GM19328 (cell line): ENCODE measurements around the gene EID3.
"Not testable (repeated sequence)": the region's sequence is repeated elsewhere in the genome, so short reads cannot be mapped to it uniquely, and the experiment has no call there.

Experiments used
- ATAC-seq: cut with Tn5 transposase; IDR thresholded peaks from one replicate; pipeline ENCODE4 v1.9.1; 2021; ENCODE audit warnings: mild to moderate bottlenecking, moderate library complexity; ENCODE audit not compliant: unreplicated experiment

EID3 gene

GRCh38 chr12:104310751-104311633 lies 7.5 kb downstream of the EID3 start:
- ATAC-seq: no peak

DNA sequence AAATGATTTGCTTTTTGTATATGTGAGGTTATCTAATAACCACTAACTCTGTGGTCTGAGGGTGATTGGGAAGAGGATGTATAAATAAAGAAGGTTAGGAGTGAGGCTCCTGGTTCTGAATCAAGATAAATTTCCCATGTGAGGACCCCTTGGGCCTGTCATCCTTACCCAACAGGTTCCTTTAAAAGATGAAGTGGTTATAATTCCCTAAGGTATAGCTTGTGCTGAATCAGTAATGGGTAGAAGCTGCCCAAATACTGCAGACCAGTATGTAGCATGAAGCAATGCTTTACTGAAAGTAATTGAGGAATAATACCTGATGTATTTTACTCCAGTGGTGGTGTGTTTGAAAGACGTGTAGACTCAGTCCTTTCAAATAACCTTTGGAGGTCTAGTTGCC lies 8.7 kb downstream of the EID3 start:
- no peak for ATAC-seq

- ATAC-seq: no peak
These were observed 9.1 kb downstream of the EID3 start for GRCh38 chr12:104312654-104313053.

- no peak for ATAC-seq
These were observed 10.2 kb downstream of the EID3 start for GRCh38 chr12:104313568-104314241.

- no peak for ATAC-seq
These were observed 10.7 kb downstream of the EID3 start for GRCh38 chr12:104314242-104314614.

- ATAC-seq: no peak
These were observed 12.0 kb downstream of the EID3 start for GRCh38 chr12:104315326-104316224.

DNA sequence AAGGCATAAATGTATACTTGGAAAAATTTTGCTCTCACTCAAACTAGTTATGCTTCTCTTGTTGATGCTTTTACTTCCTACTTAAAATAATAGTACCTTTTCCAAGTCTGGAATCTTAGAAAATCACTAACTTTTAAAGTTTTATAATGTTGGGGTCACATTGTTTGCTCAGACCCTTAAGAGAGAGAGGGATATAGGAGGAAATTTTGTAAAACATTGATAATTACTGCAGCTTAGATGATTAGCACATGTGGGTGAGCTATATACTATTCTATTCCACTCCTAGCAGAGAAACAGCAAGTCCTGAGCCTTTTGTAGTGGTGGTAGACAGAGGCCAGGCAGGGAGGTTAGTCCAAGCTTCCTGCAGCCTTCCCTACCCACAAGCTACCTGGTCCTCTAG lies 13.4 kb downstream of the EID3 start:
- no peak for ATAC-seq

DNA sequence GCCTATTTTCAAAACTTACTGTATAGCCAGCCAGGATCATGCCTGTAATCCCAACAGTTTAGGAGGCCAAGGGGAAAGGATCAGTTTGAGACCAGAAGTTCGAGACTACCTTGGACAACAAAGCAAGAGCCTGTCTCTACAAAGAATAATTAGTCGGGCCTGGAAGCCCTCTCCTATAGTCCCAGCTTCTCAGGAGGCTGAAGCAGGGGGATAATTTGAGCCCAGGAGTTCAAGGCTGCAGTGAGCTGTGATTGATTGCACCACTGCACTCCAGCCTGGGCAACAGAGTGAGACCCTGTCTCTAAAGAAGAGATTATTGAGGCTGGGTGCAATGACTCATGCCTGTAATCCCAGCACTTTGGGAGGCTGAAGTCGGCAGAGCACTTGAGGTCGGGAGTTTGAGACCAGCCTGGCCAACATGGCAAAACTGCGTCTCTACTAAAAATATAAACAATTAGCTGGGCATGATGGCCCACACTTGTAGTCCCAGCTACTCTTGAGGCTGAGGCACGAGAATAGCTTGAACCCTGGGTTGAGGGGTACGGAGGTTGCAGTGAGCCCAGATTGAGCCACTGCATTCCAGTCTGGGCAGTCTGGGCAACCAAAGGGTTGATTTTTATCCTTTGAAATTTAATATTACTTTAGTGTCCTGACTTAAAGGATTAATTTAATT lies 14.1 kb downstream of the EID3 start:
- no peak for ATAC-seq

DNA sequence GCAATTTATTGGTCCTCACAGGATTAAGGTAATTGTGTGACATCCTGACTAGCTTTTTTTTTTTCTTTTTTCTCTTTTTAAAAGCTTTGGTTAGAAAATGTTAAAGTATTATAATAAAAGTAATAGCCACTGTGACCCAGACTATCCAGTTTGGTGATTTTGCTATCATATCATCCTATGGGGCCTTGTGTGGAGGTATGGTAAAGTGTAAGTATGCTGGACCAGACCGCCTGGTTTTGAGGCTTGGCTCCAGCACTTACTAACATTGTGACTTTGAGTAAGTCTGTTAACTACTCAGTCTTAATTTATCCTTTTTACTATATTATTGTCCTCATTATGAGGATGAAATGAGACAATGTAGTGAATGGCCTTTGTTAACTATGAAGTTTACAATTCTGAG lies 15.5 kb downstream of the EID3 start:
- ATAC-seq: no peak

DNA sequence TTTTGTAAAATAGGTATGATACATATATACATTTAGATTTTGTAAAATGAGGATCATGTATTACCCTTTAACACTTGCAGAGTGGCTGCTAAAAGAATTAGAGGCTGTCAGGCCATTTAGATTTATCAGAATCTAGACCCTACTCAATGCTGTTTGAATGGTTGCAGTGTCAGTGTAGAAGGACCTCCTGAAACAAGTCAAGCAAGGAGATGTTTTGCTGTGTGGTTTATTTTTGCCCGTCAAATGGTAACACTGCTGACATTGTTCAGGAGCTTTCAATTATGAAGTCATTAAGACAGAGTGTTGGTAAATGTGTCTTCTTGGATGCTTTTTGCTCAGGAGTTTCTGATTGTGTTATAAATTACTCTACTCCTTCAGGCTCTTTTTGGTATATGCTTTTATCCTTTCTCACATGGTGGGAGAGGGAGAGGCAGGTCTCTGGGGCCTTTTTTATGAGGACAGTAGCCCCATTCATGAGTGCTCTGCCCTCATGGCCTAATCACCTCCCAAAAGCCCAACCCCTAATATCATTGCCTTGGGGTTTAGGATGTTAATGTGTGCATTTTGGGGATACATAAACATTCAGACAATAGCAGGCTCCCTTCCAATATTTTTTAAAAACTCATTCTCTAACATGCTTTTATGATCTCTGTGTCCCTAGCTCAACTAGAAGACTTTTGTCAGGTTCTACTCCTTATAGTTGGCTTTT lies 16.5 kb downstream of the EID3 start:
- ATAC-seq: no peak

GRCh38 chr12:104320627-104321024 lies 17.1 kb downstream of the EID3 start:
- ATAC-seq: no peak

DNA sequence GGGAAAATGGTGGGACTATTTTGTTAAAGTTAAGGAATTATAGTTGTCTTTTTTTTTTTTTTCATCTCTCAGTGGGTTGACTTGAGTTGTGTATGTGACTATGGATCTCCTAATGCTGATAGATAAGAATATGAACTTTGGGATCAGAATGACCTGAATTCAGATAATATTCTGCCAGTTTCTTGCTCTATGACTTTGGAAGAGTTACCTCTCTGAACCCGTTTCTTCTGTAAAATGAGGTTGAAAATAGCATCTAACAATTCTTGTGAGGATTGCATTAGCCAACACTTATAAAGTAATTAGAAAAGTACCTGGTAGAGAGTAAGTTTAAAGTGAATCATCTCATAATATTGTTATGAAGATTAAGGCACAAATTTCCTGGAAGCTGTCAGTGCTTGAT lies 18.4 kb downstream of the EID3 start:
- ATAC-seq: no peak

GRCh38 chr12:104322533-104322932 lies 19.0 kb downstream of the EID3 start:
- ATAC-seq: not testable (repeated sequence)

DNA sequence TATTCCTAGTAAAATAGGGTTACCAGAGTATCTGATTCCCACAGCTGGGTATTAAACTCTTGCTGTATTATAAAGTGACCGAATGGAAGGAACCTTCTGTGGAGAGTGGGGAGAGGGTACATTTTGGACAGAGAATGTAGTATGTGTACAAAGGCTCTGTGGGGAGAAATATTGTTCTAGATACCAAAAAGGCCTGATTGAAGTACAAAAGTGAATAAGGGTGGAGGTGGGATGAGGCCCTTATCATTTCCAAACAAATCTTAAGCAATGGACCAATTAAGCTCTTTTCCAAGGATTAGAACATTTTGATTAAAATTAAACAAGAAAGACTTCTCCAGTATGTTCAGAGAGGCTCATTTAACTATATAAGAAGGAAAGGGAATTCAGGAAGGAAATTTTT lies 20.4 kb downstream of the EID3 start:
- no peak for ATAC-seq

- not testable (repeated sequence) for ATAC-seq
These were observed 24.7 kb downstream of the EID3 start for GRCh38 chr12:104328278-104328677.

DNA sequence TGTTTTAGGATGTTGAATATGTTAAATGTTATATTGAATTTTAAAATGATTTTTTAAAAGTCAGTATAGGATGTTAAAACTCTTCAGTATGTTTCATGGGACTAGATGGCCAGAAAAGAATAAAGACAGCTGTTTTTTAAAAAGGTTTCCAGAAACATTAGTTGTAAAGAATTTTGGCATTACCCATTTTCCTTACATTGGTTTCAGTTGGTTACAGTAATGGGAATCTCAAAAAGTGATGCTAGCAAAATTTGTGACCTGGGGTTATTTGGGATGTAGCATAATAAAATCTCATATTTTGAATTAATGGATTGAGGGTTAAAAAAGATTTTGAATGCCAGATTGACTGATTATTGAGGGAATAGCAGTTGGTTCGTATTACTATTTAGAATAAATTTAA lies 25.3 kb downstream of the EID3 start:
- no peak for ATAC-seq

DNA sequence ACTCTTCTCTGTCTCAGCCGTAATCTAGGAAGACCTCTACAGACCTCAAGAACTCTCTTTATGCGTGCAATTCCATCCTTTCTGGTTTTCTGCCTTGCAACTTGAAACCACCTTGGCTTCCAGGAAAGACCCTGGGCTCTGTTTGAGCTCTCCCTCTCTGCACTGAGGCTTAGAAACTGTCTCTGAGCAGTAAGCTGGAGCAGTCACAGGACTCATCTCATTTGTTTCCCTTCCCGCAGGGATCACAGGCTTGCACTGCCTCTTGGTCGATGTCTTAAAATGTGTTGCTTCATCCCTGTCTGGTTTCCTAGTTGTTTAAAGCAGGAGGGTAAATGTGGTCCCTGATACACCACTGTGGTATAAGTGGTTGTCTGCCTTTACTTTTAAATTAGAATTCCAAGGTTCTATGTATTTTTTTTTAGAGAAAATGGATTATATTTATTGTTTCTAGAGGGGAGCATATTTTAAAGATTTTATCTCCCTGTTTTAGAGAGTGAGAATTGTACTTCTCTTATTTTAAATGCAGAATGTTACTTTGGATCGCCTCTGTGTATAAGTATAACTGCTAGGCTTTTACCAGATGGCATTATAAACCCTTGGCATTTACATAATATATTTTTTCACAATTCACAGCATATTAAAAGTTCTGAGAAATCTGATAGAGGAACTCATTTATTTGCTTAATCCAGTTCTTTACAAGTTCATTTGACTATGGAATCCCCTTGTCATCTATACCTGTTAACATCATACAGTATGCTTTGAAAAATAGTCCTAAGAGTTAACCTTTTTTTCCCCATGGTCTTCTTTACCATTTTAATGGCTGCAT lies 26.4 kb downstream of the EID3 start:
- no peak for ATAC-seq

DNA sequence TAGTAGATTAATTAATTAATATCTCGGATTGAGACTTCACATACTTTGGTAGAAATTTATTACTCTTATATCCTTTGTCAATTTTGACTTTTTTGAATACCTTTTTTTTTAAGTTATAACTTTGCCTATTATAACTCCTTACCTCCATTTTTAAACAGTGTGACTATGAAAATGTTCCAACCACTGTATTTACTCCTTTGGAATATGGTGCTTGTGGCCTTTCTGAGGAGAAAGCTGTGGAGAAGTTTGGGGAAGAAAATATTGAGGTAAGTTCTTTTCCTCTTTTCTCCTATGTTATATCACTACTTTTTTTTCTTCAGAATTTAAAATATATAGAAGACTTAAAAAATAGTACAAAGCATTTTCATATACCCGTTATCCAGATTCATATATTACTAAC lies 27.8 kb downstream of the EID3 start:
- no peak for ATAC-seq

DNA sequence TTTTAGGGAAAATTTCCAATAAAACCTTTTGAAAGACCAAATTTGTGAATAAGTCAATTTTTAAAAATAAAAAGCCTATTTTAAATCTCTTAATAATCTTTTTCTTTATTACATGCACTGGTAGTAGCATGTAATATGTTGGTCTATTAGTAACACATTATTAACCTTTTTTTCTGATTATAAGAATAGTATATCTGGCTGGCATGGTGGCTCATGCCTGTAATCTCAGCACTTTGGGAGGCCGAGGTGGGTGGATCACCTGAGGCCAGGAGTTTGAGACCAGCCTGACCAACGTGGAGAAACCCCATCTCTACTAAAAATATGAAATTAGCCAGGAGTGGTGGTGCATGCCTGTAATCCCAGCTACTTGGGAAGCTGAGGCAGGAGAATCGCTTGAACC lies 28.7 kb downstream of the EID3 start:
- ATAC-seq: not testable (repeated sequence)
